GM18505 (cell line): ENCODE data around the gene CEMIP2.

Experiments
- ATAC-seq: cut with Tn5 transposase; IDR thresholded peaks from one replicate; pipeline ENCODE4 v1.9.1; 2021; ENCODE audit not compliant: unreplicated experiment
- POLR2A ChIP-seq: IDR thresholded peaks from 4 replicates; pipeline ENCODE4 v1.6.1; 2011; ENCODE audit warnings: borderline replicate concordance; ENCODE audit not compliant: insufficient read depth, insufficient read length; ENCODE audit errors: extremely low read depth

Gene CEMIP2

DNA sequence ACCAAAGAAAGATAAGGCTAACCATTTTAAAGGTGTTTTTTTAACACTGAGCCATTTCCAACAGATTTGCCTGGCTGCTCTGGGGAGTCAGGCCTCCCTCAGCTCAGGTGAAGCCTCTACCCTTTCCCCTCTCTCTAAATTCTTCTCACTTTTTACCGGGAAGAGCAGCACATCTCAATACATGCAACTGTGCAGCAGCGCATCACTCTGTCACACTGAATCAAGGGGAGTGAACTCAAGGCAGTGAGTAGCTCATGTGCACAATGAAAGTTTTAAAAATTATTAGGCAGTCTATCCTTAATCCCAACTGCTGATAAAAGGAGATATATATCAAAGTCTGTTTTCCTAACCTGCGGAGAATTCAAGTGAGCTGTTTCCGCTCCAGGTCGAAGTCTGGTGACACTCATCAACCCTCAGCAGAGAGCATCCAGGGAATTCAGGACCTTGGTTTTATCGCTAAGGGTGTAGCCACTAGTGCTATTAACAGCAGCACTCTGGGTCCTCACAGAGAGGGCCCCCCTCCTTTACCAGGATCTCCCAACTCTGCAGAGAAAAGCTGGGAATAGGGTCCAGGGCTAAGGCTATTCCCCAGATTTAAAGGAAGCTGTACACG lies 1.0 kb downstream of the CEMIP2 start:
- ATAC-seq, result no peak

DNA sequence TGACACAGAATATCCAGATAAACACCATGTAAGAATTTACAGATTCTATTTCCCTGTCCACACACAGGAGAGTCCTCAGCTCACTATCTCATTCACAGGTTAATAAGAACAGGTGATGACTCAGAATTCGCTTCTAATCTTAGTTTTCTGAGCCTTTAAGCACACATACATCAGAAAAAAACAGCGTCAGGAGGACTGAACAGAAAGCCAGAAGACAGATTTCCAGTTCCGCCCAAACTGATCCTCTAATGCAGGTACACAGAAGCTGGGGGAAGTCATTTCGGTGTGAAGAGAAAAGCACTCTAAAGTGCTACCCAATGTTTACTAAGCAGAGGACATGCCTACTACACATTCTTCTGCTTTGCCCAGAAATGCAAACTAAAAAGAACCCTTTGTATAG lies 1.6 kb downstream of the CEMIP2 start:
- ATAC-seq, result no peak

More for the DNA sequence above, 1.0 kb downstream of the CEMIP2 start:
- TF ChIP-seq POLR2A, result no peak

DNA sequence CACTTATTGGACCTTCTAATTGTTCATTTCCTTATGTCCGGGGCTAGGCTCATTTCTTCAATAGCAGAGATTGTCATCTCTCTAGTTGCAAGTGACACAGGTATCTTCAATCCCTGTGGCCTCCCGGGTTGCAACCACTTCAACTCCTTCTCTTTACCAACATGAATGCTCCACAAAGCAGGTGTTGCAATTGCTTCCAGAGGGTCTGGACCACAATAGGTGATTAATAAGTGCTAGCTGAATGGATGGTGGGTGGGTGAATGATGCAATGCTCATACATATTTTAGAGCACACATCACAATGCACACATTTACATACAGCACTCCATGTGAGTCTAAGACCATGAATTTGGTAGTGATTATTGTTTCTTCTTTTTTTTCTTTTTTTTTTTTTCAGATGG lies 2.6 kb downstream of the CEMIP2 start:
- no peak for TF ChIP-seq POLR2A
- ATAC-seq, result no peak

More for the DNA sequence above, 1.6 kb downstream of the CEMIP2 start:
- TF ChIP-seq POLR2A, result no peak

DNA sequence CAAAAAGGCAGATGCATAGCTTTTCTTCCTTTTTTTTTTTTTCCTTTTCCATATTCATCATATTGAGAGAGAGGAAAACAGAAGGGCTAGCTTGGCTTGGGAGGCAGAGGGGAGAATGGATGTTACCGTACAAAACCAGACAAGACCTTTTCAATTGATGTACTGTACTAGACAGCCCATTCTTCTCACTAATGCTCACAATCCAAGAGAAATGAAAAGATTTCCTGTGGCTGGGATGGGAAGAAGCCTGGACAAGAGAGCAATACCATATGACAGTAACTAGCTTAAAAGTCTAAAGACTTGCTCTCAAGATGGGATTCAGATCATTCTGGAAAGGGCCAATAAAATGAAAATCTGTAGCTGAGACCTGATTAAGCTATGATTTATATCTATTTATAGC lies 3.4 kb downstream of the CEMIP2 start:
- ATAC-seq, result no peak

DNA sequence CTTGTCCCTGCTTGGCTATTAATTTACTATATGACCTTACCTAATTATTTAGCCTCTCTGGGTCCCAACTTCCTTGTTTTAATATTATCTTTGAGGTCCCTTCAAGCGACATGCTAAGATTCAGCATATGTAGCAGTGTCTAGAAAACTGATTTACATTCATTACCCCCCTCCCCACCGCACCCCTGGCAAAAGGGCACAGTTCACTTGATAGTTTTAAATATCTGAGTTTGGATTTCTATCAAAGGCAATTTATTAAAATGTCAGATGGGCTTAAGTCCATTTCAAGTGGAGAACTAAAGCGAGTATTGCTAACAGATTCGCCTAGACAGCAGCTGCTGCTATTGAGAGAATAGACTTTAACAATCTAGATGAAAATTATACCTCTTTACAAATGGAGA lies 3.9 kb downstream of the CEMIP2 start:
- no peak for TF ChIP-seq POLR2A
- no peak for ATAC-seq

More for the DNA sequence above, 3.4 kb downstream of the CEMIP2 start:
- no peak for TF ChIP-seq POLR2A

DNA sequence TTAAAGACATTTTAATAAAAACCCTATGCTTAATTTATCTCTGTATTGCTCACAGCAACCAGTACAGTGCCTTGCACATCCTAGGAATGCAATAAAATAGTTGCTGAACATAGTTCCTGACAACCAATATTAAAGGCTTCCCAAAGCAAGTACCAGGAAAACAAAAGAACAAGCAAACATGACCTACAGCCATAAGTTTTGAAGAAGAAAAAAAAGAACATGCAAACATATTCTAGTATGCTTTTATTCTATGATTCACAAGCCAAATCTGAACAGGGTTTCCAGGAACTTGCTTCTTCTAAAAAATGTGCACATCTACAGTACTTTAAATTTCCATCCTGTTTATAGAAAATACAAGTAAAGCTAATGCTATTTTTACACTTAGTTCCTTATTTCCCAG lies 4.5 kb downstream of the CEMIP2 start:
- TF ChIP-seq POLR2A, result no peak
- ATAC-seq, result no peak

DNA sequence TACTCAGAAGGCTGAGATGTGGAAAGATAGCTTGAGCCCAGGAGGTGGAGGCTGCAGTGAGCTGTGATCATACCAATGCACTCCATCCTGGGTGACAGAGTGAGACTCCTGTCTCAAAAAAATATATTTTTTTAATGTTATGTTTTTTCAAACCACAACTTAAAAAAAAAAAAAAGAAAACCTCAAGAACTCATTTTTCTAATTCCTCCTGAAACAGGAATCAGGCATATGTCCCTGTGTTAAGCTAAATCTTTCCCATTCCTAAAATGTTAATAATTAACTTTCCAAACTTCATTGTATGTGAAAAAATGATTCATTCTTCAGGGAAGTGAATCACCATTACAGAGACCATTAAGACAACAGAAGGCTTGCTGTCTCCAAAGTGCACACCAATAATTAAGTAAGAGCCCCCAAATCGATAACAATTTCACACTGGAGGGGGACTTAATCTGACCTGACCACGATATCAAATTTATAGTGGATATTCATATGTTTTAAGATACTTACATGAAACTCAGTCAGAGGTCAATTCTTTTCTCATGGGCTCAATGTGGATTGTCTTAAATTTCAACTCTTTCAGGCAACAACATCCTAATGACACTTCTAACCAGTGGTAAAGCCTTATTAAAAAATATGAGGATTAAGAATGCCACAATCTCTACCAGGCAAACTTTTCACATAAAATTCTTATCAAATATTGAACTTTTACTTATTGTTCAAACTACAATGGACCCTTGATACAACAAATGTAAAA lies 5.2 kb downstream of the CEMIP2 start:
- TF ChIP-seq POLR2A, result no peak
- ATAC-seq, result no peak

DNA sequence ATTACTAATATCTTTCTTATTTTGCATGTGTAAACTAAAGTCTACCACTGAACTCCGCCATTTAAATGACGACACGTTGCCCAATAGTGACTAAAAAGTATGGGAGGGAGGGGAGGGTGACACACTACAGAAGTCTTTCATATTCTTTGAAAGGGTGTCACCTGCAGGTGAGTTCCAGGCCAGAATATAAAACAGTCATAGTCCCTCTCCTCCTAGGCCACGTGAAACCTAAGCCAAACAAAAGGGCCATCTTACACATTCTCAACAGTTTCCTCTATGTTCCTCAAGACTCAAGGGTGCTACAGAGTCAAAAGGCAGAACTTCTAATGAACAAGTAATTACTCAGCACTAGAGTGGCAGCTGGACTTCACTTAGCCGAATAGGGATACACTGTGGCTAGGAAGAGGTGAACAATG lies 6.4 kb downstream of the CEMIP2 start:
- TF ChIP-seq POLR2A, result no peak
- ATAC-seq, result no peak

DNA sequence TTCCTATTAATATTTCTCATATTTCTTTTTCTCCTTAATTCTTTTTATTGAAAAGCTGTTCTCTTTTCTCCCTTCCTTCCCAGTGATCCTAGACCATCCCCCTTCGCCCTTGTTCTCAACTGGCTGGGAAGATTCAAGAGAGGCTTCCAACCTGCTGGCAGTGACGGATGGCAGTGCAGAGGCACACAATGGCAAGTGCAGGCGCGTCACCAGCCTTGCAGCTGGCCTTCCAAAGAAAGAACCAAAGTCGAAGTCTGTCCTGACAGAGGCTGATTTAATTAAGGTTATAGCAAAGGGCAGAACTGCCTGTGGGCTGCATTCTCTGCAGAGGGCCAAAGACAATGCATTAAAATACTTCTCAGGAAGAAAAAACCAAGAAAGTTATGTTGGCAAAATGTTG lies 7.4 kb downstream of the CEMIP2 start:
- ATAC-seq, result no peak
- no peak for TF ChIP-seq POLR2A

DNA sequence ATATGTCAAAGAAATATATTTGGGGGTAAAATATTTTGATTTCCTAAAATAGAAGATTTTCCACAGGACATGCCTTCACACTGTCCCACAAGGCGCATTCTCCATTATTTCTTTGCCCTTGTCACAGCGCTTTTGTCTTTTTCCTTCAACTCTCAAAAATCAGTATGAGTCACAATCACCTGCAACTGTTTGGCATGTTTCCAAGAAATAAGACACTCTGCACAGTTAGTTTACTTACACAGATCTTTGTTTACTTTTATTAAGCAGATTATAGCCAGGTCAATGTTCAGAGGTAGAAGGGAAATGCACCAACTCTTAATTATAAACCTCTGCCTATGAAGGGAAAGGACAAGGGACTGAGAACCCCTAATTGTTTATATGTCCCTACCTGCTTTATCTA lies 9.5 kb downstream of the CEMIP2 start:
- no peak for ATAC-seq

DNA sequence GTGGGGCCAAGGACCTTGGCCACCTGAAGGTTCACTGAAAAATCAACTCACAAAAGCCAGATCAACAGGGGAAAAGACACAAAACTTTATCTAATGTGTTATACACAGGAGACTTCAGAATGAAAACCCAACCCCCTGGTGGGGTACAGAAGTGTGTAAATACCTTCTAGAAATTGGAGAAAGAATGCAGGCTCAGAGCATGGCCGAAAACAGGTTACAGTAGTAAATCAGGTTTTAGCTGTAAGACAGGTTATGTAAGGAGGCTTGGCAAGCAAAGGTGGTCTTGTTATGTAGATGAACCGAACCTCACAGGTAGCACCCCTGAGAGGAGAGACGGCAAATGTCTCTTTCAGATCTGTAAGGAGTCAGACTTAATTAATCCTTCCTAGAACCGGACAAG lies 10.0 kb downstream of the CEMIP2 start:
- no peak for TF ChIP-seq POLR2A
- ATAC-seq, result no peak

More for the DNA sequence above, 9.5 kb downstream of the CEMIP2 start:
- no peak for TF ChIP-seq POLR2A

DNA sequence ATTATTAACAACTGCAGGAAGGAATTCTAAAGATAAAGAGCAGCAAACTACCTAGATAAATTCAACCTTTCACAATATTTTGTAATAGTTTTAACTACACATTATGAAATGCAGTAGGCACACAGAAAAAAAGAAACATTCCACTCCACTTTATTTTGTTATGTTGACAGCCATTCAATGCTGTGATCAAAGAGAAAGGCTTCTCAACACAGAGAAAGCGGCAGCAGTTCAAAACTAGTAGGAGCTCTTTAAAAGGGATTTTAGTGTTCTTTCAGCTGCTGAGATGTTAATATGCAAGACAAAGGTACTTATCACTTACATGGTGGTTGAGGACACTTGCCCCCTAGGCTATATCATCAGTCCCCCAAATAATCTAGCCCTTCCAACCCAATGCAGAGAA lies 11.6 kb downstream of the CEMIP2 start:
- ATAC-seq, result no peak
- no peak for TF ChIP-seq POLR2A

DNA sequence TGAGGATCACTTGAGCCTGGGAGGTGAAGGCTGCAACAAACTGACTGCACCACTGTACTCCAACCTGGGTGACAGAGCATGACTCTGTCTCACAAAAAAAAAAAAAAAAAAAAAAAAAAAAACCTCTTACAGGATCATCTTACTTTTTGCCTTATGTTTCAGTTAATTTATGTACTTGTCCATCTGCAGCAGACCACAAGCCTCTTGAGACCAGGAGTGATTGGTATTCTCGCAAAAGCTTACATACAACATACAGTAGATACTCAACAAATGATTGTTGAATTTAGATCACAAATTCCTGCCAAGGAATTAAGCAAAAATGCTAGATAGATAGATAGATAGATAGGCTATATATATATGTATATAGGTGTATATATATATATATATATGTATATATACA lies 12.4 kb downstream of the CEMIP2 start:
- ATAC-seq, result no peak
- TF ChIP-seq POLR2A, result no peak

DNA sequence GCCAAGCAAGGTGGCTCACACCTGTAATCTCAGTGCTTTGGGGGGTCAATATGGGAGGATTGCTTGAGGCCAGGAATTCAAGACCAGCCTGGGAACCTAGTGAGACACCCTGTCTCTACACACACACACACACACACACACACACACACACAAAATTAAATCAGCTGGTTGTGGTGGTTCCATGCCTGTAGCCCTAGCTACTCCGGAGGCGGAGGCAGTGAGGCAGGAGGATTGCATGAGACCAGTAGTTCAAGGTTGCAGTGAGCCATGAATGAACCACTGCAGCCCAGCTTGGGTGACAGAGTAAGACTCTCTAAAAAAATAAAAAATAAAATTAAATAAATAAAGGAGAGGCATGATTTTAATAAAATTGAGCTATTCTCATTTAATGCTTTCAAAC lies 13.1 kb downstream of the CEMIP2 start:
- TF ChIP-seq POLR2A, result no peak
- ATAC-seq, result no peak

DNA sequence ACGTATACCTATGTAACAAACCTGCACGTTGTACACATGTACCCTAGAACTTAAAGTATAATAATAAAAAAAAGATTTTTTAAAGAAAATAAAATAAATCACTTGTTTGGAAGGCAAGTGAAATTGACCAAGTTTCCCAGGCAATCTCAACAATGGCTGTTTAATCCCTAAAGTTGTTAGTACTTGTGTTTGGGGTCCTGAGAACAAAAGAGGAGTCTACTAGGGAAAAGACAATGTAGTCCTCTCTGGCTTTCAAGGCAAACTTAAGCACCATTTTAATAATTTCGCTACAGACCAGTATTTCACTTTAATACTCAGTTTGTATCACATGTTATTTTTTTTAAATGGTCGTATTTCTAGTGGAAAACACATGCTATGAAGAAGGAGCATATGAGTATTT lies 14.2 kb downstream of the CEMIP2 start:
- no peak for ATAC-seq
- no peak for TF ChIP-seq POLR2A

DNA sequence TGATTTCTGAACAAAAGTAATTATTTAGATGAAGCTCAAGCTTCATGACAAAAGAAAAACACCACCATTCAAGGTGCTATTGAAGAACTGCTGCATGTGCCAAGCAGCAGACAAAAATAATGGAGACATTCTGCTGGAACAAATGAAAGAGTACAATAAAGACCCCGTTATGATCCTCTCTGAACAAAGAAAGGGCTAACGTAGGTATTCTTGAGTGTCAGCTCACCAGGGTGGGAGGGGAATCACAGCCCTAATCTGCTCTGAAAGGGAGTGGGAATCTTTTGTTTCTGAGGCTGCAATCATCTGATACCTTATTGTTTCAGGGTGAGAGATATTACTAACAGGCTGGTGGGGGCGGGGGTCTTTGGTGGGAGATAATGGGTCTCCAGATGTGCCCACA lies 15.4 kb downstream of the CEMIP2 start:
- no peak for TF ChIP-seq POLR2A
- no peak for ATAC-seq
